IPS-NIHi11 (cell line): ENCODE data around the gene EYS.
A peak's percentile ranks its signal among the peaks of the same experiment; 100 is the strongest.

Experiments
- DNase-seq: peaks from one replicate; pipeline ENCODE4 v3.0.0; 2012; ENCODE audit warnings: mixed read lengths, low spot score

Gene EYS

GRCh38 chr6:64128301-64129024, 1578.6 kb downstream of the EYS start:
- no peak for DNase-seq

GRCh38 chr6:64123761-64124633, 1583.0 kb downstream of the EYS start:
- DNase-seq = no peak

- DNase-seq = no peak
Observed at GRCh38 chr6:64122712-64123375, 1584.2 kb downstream of the EYS start.

- no peak for DNase-seq
Observed at GRCh38 chr6:64121011-64121565, 1585.9 kb downstream of the EYS start.

- no peak for DNase-seq
Observed at GRCh38 chr6:64113704-64114103, 1593.3 kb downstream of the EYS start.

GRCh38 chr6:64104051-64104450, 1603.0 kb downstream of the EYS start:
- DNase-seq = no peak

GRCh38 chr6:64103480-64103879, 1603.5 kb downstream of the EYS start:
- DNase-seq = no peak

GRCh38 chr6:64100702-64101303, 1606.2 kb downstream of the EYS start:
- DNase-seq = peak; percentile 12

GRCh38 chr6:64090352-64090751, 1616.7 kb downstream of the EYS start:
- no peak for DNase-seq

- no peak for DNase-seq
Observed at GRCh38 chr6:64085126-64085525, 1621.9 kb downstream of the EYS start.

GRCh38 chr6:64084185-64084663, 1622.8 kb downstream of the EYS start:
- no peak for DNase-seq

- no peak for DNase-seq
Observed at GRCh38 chr6:64083261-64083660, 1623.8 kb downstream of the EYS start.

- DNase-seq = no peak
Observed at GRCh38 chr6:64081453-64081852, 1625.6 kb downstream of the EYS start.

GRCh38 chr6:64074981-64075380, 1632.0 kb downstream of the EYS start:
- DNase-seq = no peak

- no peak for DNase-seq
Observed at GRCh38 chr6:64072686-64073085, 1634.3 kb downstream of the EYS start.

GRCh38 chr6:64064919-64065318, 1642.1 kb downstream of the EYS start:
- no peak for DNase-seq

- no peak for DNase-seq
Observed at GRCh38 chr6:64062960-64063683, 1643.9 kb downstream of the EYS start.

GRCh38 chr6:64054861-64055260, 1652.2 kb downstream of the EYS start:
- no peak for DNase-seq

GRCh38 chr6:64050590-64050989, 1656.4 kb downstream of the EYS start:
- DNase-seq = no peak

- DNase-seq = no peak
Observed at GRCh38 chr6:64049736-64050135, 1657.3 kb downstream of the EYS start.

- DNase-seq = no peak
Observed at GRCh38 chr6:64046746-64047208, 1660.2 kb downstream of the EYS start.
